ENCODE data around the gene RHO. TPM values are rescaled to one million over a fixed set of nuclear protein-coding genes. Genes with fewer than 3 reads are reported as not detected.
A peak's percentile ranks its signal among the peaks of the same experiment; 100 is the strongest.

RHO gene
- total RNA-seq, 1 experiment from 2014 or later, result not detected

DNA sequence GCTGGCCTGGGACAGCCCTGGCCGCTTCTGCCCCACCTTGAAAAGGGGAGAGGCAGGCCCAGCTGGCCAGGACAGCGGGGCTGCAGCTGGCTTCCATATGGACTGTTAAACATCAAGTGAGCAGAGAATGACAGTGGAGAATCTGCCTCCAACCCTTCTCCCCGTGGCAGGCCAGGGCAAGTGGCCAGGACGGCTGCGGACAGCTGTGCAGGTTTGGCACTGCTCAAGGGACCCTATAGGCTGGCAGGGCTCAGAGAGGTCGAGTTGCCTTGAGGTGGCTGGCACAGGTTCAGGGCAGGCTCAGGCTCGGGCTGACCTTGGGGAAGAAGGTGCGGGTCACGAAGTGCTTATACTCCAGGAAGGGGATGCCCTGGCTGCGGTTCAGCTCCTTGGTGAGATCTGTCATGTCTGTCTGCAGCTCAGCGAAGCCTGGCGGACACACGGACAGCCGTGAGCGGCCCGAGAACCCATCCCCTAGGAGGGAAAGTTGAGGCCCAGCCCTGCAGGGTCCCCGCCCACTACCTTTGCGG is 38.8 kb downstream of the RHO start:
- peaks cover 0 to 12% (median 0%) of the 10 kb centered on the region in 3 experiments; a peak in 3 of 7 replicates for H3K36me3 Mint-ChIP-seq (ENCODE audit: insufficient read depth in 1 of 3, low read depth in 3 of 3)
- DNase-seq, result no peak

More for the DNA sequence above, 38.8 kb downstream of the RHO start:
- H2AFZ ChIP-seq (ENCODE audit: low read length), result no peak overlapping the region
- H4K20me1 ChIP-seq (ENCODE audit: control insufficient read depth, insufficient read depth, insufficient read length), result no peaks in the 10 kb centered on the region
- no peak overlapping the region for H3K23ac ChIP-seq (ENCODE audit: insufficient read length, low read depth, low read length)
- no peak overlapping the region for H3T11ph ChIP-seq (ENCODE audit: low read length)
- H3K27ac Mint-ChIP-seq, result peak overlapping the region in 2 of 3 experiments; percentile 6 to 87; a peak in 2 of 7 replicates
- no peak overlapping the region for H4K5ac ChIP-seq (ENCODE audit: insufficient read length, low read depth, low read length)
- H2AK5ac ChIP-seq (ENCODE audit: insufficient read length, low read length), result no peak overlapping the region
- H3K27me3 ChIP-seq (ENCODE audit: insufficient read depth, low read length), result no peaks in the 10 kb centered on the region
- H3K4me3 Mint-ChIP-seq, result no peak overlapping the region
- no peaks in the 10 kb centered on the region for H3K9me3 Mint-ChIP-seq
- no peak overlapping the region for H3K27ac ChIP-seq (ENCODE audit: insufficient read length, low read depth, low read length)
- H3K9ac ChIP-seq (ENCODE audit: extremely low read depth, insufficient read length, low read length), result no peak overlapping the region
- no peaks in the 10 kb centered on the region for H3K4me1 ChIP-seq (ENCODE audit: insufficient read depth, low read length)
- H3K79me2 ChIP-seq (ENCODE audit: insufficient read depth, low read length), result no peaks in the 10 kb centered on the region
- no peaks in the 10 kb centered on the region for H3K27me3 Mint-ChIP-seq (ENCODE audit: low read depth)
- H4K8ac ChIP-seq (replicated peaks; ENCODE audit: insufficient read length, low read depth, low read length), result no peak overlapping the region
- no peak overlapping the region for H3K18ac ChIP-seq (ENCODE audit: insufficient read length, low read depth, low read length)
- H3K14ac ChIP-seq (ENCODE audit: insufficient read depth, low read length), result no peak overlapping the region
- H3K56ac ChIP-seq (ENCODE audit: insufficient read length, low read depth, low read length), result no peak overlapping the region
- 0 out of 4 replicates have a peak, but pooled peaks cover 0 to 3% of the 10 kb centered on the region in 2 experiments for H3K4me1 Mint-ChIP-seq
- no peak overlapping the region for H3K4me2 ChIP-seq (ENCODE audit: insufficient read depth, insufficient read length, low read length)
- no peaks in the 10 kb centered on the region for H3K79me1 ChIP-seq (ENCODE audit: insufficient read depth, low read depth, low read length, poor library complexity, severe bottlenecking)
- H3K4ac ChIP-seq (ENCODE audit: low read depth, low read length), result no peak overlapping the region
- no peaks in the 10 kb centered on the region for H3K9me3 ChIP-seq (ENCODE audit: control insufficient read depth, low read depth, low read length)
- WGBS (ENCODE audit: extremely low coverage, insufficient read length, low lambda C conversion rate), result no CpG with 5 or more reads among the region's 18 CpGs
- no peak overlapping the region for H2BK5ac ChIP-seq (ENCODE audit: insufficient read length, low read length)
- H2BK15ac ChIP-seq (ENCODE audit: low read depth, low read length), result no peak overlapping the region
- no peak for TF ChIP-seq CTCF (conservative IDR thresholded peaks at IDR 0.05)
- H2BK12ac ChIP-seq (ENCODE audit: insufficient read length, low read depth, low read length), result no peak overlapping the region
- H3K23me2 ChIP-seq (ENCODE audit: insufficient read length, low read depth, low read length, poor library complexity, severe bottlenecking), result no peaks in the 10 kb centered on the region
- no peak overlapping the region for H2BK120ac ChIP-seq (ENCODE audit: low read depth, low read length, poor library complexity, severe bottlenecking)
- H2BK20ac ChIP-seq (ENCODE audit: low read depth, low read length, poor library complexity, severe bottlenecking), result no peak overlapping the region
- no peak overlapping the region for H4K91ac ChIP-seq (ENCODE audit: insufficient read length, low read depth, low read length)
